ENCODE data around the gene TIPARP. TPM values are rescaled to one million over a fixed set of nuclear protein-coding genes. Genes with fewer than 3 reads are reported as not detected.

Gene TIPARP
- total and polyA plus RNA-seq, 2 of the 8 experiments (the other 6 are each of a cell fraction or from before 2014, with no cell fraction given): 1.6 to 5.8 TPM

DNA sequence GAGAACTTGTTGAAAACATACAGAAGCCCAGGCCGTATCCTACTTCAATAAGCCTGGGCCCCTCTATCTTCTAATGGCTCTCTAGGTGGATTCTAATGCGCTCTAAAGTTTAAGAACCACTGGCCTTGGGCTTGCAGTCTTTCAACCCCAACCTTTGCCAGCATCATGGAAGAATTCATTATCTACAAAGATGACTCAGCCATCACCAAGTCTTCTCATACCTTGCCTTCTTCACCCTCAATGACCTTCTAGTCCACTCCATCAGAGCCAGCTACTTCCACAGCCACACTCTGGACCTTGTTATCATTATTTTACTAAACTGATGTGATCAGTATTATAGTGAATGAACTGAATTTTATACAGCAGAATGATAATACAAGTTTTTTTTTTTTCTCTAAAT, 16.9 kb upstream of the TIPARP start:
- 81% methylated on average over 2 of the region's 2 CpGs; no CpG with 5 or more reads in 1 of the 2 experiments for WGBS, 2 experiments (ENCODE audit: extremely low coverage in 1 of 2, insufficient coverage in 1 of 2, insufficient read length in 1 of 2, insufficient replicate concordance in 2 of 2, low coverage in 1 of 2, low lambda C conversion rate in 2 of 2, missing lambda C conversion rate in 1 of 2)
- Histone ChIP-seq H4K91ac (replicated peaks; ENCODE audit: insufficient read length, low read length) (no peak overlapping the region), H3K79me1 (ENCODE audit: low read depth, low read length) (no peaks in the 10 kb centered on the region), H3K36me3 (ENCODE audit: control insufficient read depth in 2 of 4, insufficient read depth in 4 of 4, low read length in 3 of 4) (no peaks in the 10 kb centered on the region), H3K56ac (replicated peaks; ENCODE audit: insufficient read length, low read depth, low read length) (no peak overlapping the region), H3K4me1 (replicated peaks in 1 of 4; ENCODE audit: control insufficient read depth in 3 of 4, insufficient read depth in 4 of 4, low read length in 3 of 4) (no peaks in the 10 kb centered on the region), H4K20me1 (replicated peaks in 1 of 2; ENCODE audit: control insufficient read depth in 1 of 2, insufficient read depth in 2 of 2, low read length in 2 of 2) (no peaks in the 10 kb centered on the region), H3K23ac (ENCODE audit: insufficient read length) (no peak overlapping the region), H4K8ac (ENCODE audit: extremely low read depth, insufficient read depth, low read length) (no peak overlapping the region), H2BK120ac (replicated peaks; ENCODE audit: low read depth, low read length) (no peak overlapping the region), H3K14ac (ENCODE audit: insufficient read length) (no peak overlapping the region), H3K4me2 (ENCODE audit: insufficient read depth in 1 of 2, low read depth in 2 of 2, low read length in 2 of 2) (no peak overlapping the region), H3K9me3 (ENCODE audit: insufficient read depth in 2 of 2, low read depth in 1 of 2, low read length in 1 of 2) (no peaks in the 10 kb centered on the region), H3K4me3 (ENCODE audit: extremely low read depth in 1 of 4, insufficient read depth in 2 of 4, low read depth in 3 of 4, low read length in 4 of 4) (no peak overlapping the region), H2BK15ac (ENCODE audit: low read length) (no peak overlapping the region), H2AFZ (ENCODE audit: low read length) (no peak overlapping the region), H3K79me2 (ENCODE audit: control insufficient read depth in 1 of 2, insufficient read depth in 2 of 2, low read length in 2 of 2) (no peaks in the 10 kb centered on the region), H3K18ac (ENCODE audit: extremely low read depth, low read length) (no peak overlapping the region), H4K5ac (ENCODE audit: insufficient read length, low read depth, low read length) (no peak overlapping the region), H2BK12ac (ENCODE audit: low read depth, low read length) (no peak overlapping the region), H3K9ac (replicated peaks in 1 of 4; ENCODE audit: extremely low read depth in 1 of 4, low read depth in 3 of 4, low read length in 3 of 4) (no peak overlapping the region), H3K27ac (ENCODE audit: low read depth, low read length) (no peak overlapping the region), H2BK20ac (ENCODE audit: low read length) (no peak overlapping the region), H2AK5ac (ENCODE audit: low read depth, low read length) (no peak overlapping the region), H3K23me2 (ENCODE audit: low read depth, low read length) (no peaks in the 10 kb centered on the region), H2BK5ac (ENCODE audit: low read depth, low read length) (no peak overlapping the region), H3K4ac (replicated peaks; ENCODE audit: insufficient read length, low read depth, low read length) (no peak overlapping the region), H3K27me3 (replicated peaks in 1 of 4; ENCODE audit: control insufficient read depth in 3 of 4, extremely low read depth in 1 of 4, insufficient read depth in 3 of 4, low read length in 3 of 4) (no peaks in the 10 kb centered on the region)
- DNase-seq (ENCODE audit: low read depth in 1 of 2, low spot score in 2 of 2) (no peak), FAIRE-seq (no peak)
- CTCF ChIA-PET (ENCODE audit: partially characterized antibody): interaction anchor here (0.5 kb wide), 1 partner anchor 251 kb away, joined by 3 read pairs; no protein-coding TSS in a partner anchor
- POLR2A ChIA-PET (ENCODE audit: partially characterized antibody): no interaction called here
- TF ChIP-seq MAFK (IDR thresholded peaks at IDR 0.05; ENCODE audit: low read depth, low read length): no peak
